ENCODE measurements around the gene LIPJ. TPM values are rescaled to one million over a fixed set of nuclear protein-coding genes. Genes with fewer than 3 reads are reported as not detected.

LIPJ gene
- total RNA-seq, 2 experiments from 2014 or later, result 0.06 TPM; not detected in 1

DNA sequence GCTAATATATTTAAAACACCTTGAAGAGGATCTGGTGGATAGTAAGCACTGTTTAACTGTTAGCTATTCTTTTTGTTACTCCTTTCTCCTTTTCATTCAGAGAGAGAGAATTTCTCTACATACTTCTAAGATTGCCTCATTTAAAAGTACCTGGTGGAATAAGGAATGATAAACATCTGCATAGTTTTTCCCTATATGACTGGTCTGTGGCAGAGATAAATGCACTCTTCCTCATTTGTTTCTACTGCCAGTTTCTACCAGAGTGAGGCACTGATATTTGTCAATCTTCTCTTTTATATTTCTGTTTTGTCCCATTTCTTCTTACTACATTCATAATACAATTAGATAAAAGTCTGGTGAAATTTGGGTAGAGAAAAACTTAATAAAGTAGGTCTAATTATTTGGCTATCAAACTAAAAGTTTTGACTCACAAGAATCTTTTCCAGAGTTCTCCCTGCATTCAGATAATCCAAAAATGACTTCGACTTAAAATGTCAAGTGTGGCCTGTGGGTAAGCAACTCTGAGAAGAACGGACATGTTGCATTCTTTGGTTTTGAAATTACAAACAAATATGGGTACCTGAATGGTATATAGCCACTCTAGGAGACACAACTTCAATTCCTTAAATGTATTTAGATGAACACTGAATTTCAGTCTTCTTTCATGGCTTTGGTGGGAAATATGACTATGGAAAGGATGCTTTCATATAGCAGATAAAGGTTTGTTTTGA lies 42.3 kb upstream of the LIPJ start:
- POLR2A ChIA-PET, result interaction anchor here (0.6 to 0.9 kb wide), 3 partner anchors 18 to 226 kb away, joined by 3 read pairs; no protein-coding TSS in a partner anchor

GRCh38 chr10:88545359-88545758 lies 41.2 kb upstream of the LIPJ start:
- no peaks in the 10 kb centered on the region for H3K9me3 ChIP-seq (ENCODE audit: low read length)
- no peaks in the 10 kb centered on the region for H4K20me1 ChIP-seq (ENCODE audit: insufficient read depth, low read length)
- no peak overlapping the region for H3K4me3 ChIP-seq (ENCODE audit: low read depth, low read length, poor library complexity, severe bottlenecking)
- BruUV-seq (replicated peaks), result no TSS peak
- H3K9me2 ChIP-seq (ENCODE audit: insufficient read depth, low read length), result no peaks in the 10 kb centered on the region
- H2AFZ ChIP-seq (ENCODE audit: low read length), result no peak overlapping the region
- H3K27ac ChIP-seq (ENCODE audit: low read depth, low read length, poor library complexity, severe bottlenecking), result no peak overlapping the region
- TF ChIP-seq, protein P1, sequence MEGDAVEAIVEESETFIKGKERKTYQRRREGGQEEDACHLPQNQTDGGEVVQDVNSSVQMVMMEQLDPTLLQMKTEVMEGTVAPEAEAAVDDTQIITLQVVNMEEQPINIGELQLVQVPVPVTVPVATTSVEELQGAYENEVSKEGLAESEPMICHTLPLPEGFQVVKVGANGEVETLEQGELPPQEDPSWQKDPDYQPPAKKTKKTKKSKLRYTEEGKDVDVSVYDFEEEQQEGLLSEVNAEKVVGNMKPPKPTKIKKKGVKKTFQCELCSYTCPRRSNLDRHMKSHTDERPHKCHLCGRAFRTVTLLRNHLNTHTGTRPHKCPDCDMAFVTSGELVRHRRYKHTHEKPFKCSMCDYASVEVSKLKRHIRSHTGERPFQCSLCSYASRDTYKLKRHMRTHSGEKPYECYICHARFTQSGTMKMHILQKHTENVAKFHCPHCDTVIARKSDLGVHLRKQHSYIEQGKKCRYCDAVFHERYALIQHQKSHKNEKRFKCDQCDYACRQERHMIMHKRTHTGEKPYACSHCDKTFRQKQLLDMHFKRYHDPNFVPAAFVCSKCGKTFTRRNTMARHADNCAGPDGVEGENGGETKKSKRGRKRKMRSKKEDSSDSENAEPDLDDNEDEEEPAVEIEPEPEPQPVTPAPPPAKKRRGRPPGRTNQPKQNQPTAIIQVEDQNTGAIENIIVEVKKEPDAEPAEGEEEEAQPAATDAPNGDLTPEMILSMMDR (conservative IDR thresholded peaks at IDR 0.05; ENCODE audit: low read length), result no peak
- no peak for TF ChIP-seq EZH2phosphoT487 (IDR thresholded peaks at IDR 0.05; ENCODE audit: borderline replicate concordance, low read depth, low read length)
- intact Hi-C loops (cut with micrococcal nuclease; ENCODE audit: unreplicated experiment), result no loop called here
- H3K79me2 ChIP-seq (ENCODE audit: insufficient read depth, low read depth, low read length), result no peaks in the 10 kb centered on the region
- ChIA-PET POLR2A (no interaction called here), CTCF (ENCODE audit: unreplicated experiment) (no interaction called here)
- H3K4me2 ChIP-seq (ENCODE audit: low read length), result no peak overlapping the region
- H3K4me1 ChIP-seq (ENCODE audit: insufficient read depth, low read length, poor library complexity, severe bottlenecking), result no peaks in the 10 kb centered on the region
- no peak for DNase-seq (ENCODE audit: low spot score)
- H3K36me3 ChIP-seq (ENCODE audit: insufficient read depth, low read length), result no peaks in the 10 kb centered on the region

More for the DNA sequence above, 42.3 kb upstream of the LIPJ start:
- no peaks in the 10 kb centered on the region for H3K36me3 ChIP-seq (ENCODE audit: insufficient read depth, low read length)
- no peaks in the 10 kb centered on the region for H3K9me2 ChIP-seq (ENCODE audit: insufficient read depth, low read length)
- H3K9me3 ChIP-seq (ENCODE audit: low read length), result no peaks in the 10 kb centered on the region
- TF ChIP-seq, protein P1 (conservative IDR thresholded peaks at IDR 0.05; ENCODE audit: low read length), result no peak
- TF ChIP-seq EZH2phosphoT487 (IDR thresholded peaks at IDR 0.05; ENCODE audit: borderline replicate concordance, low read depth, low read length), result no peak
- no TSS peak for BruUV-seq (replicated peaks)
- no peak for DNase-seq (ENCODE audit: low spot score)
- no peaks in the 10 kb centered on the region for H3K4me1 ChIP-seq (ENCODE audit: insufficient read depth, low read length, poor library complexity, severe bottlenecking)
- no peaks in the 10 kb centered on the region for H4K20me1 ChIP-seq (ENCODE audit: insufficient read depth, low read length)
- no peak overlapping the region for H3K4me3 ChIP-seq (ENCODE audit: low read depth, low read length, poor library complexity, severe bottlenecking)
- no peak overlapping the region for H3K27ac ChIP-seq (ENCODE audit: low read depth, low read length, poor library complexity, severe bottlenecking)
- no peak overlapping the region for H3K4me2 ChIP-seq (ENCODE audit: low read length)
- CTCF ChIA-PET (ENCODE audit: unreplicated experiment), result interaction anchor here (1.5 kb wide), 1 partner anchor 23 kb away, joined by 3 read pairs; no protein-coding TSS in a partner anchor
- H3K79me2 ChIP-seq (ENCODE audit: insufficient read depth, low read depth, low read length), result no peaks in the 10 kb centered on the region
- intact Hi-C loops (cut with micrococcal nuclease; ENCODE audit: unreplicated experiment), result no loop called here
- no peak overlapping the region for H2AFZ ChIP-seq (ENCODE audit: low read length)

- POLR2A ChIA-PET, result no interaction called here
- H3K4me1 ChIP-seq (ENCODE audit: insufficient read depth, low read length, poor library complexity, severe bottlenecking), result no peaks in the 10 kb centered on the region
- no peak for DNase-seq (ENCODE audit: low spot score)
- H3K36me3 ChIP-seq (ENCODE audit: insufficient read depth, low read length), result no peaks in the 10 kb centered on the region
- H3K4me2 ChIP-seq (ENCODE audit: low read length), result no peak overlapping the region
- intact Hi-C loops (cut with micrococcal nuclease; ENCODE audit: unreplicated experiment), result no loop called here
- no peaks in the 10 kb centered on the region for H3K9me2 ChIP-seq (ENCODE audit: insufficient read depth, low read length)
- H4K20me1 ChIP-seq (ENCODE audit: insufficient read depth, low read length), result no peaks in the 10 kb centered on the region
- no peaks in the 10 kb centered on the region for H3K9me3 ChIP-seq (ENCODE audit: low read length)
- CTCF ChIA-PET (ENCODE audit: unreplicated experiment), result no interaction called here
- no peak overlapping the region for H3K4me3 ChIP-seq (ENCODE audit: low read depth, low read length, poor library complexity, severe bottlenecking)
- H3K79me2 ChIP-seq (ENCODE audit: insufficient read depth, low read depth, low read length), result no peaks in the 10 kb centered on the region
- TF ChIP-seq EZH2phosphoT487 (IDR thresholded peaks at IDR 0.05; ENCODE audit: borderline replicate concordance, low read depth, low read length), result no peak
- TF ChIP-seq, protein P1 (conservative IDR thresholded peaks at IDR 0.05; ENCODE audit: low read length), result no peak
- H3K27ac ChIP-seq (ENCODE audit: low read depth, low read length, poor library complexity, severe bottlenecking), result no peak overlapping the region
- no peak overlapping the region for H2AFZ ChIP-seq (ENCODE audit: low read length)
- no TSS peak for BruUV-seq (replicated peaks)
Measured at GRCh38 chr10:88546497-88546896, 40.1 kb upstream of the LIPJ start.

Data from OCI-LY7 (cell line).